ENCODE data around the gene OR6S1.

DNA sequence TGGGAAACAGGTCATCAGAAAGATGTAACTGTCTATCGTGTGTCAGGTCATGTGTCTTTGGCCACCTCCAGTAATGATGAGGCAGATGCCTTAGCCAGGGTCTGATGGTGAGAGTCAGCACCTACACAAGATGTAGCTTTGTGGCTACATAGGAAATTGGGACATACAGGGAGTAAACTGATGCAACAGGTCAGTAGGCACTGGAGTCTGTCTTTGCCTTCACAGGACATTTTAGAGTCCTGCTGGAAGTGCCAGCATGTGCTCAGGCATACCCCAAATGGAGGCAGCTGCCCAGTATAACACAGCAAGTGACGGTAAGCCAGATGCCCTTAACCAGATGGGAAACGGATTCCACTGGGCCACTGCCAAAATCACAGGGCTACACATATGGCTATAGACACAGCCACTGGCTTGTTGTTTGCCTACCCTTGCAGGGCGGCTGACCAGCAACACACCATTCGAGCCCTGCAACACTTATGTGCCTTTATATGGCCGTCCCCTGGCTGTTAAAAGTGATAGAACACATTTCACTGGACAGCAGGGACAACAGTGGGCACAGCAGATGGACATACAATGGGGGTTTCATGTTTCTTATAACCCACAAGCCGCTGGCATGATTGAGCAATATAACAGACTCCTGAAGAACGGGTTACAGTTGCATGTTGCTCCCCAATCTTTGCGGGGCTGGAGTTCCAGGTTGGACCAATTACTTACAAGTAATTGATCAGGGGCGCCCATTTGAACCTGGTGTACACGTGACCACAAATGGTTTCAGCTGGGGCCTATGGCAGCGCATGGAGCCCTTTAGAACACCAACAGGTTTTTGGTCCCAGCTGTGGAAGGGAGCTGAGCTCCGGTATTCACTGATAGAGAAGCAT is 37.4 kb downstream of the OR6S1 start:
- no peak for TF ChIP-seq CTCF (conservative IDR thresholded peaks at IDR 0.05; ENCODE audit: low read length)
- TF ChIP-seq EZH2phosphoT487 (IDR thresholded peaks at IDR 0.05; ENCODE audit: borderline replicate concordance, low read depth, low read length) = no peak
